ENCODE data around the gene SPACA5.
"Not testable (repeated sequence)": the region's sequence is repeated elsewhere in the genome, so short reads cannot be mapped to it uniquely, and the experiment has no call there.

Gene SPACA5

DNA sequence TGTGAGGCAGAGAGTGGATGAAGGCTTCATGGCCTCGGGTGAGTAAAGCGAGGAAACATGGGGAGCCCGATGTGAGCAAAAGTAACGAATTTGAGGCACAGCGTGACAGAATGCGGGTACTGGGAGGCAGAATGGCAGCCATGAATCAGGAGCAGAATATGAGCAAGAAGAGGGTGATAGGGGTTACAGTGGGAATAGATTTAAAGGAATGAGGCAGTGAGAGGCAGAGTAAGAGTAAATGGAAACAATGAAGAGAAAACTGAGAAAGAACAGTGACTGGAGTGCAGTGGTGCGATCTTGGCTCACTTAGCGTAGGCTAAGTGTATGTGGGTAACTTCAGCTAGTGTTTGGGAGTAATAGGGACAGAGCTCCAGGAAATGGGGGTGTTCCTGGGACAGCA lies at the start of gene SPACA5:
TSS of gene SPACA5 (plus strand) at position 301 of the 400 bp plus-strand sequence. CDS start 815 bp downstream, outside the sequence.
- DNase-seq (ENCODE audit: low read depth); H3K4me3 ChIP-seq (replicated peaks; ENCODE audit: low read depth, low read length): not testable (repeated sequence)

- not testable (repeated sequence) for DNase-seq (ENCODE audit: low read depth); H3K4me3 ChIP-seq (replicated peaks; ENCODE audit: low read depth, low read length)
These were observed 48.6 kb upstream of the SPACA5 start for GRCh38 chrX:47958206-47958605.

DNA sequence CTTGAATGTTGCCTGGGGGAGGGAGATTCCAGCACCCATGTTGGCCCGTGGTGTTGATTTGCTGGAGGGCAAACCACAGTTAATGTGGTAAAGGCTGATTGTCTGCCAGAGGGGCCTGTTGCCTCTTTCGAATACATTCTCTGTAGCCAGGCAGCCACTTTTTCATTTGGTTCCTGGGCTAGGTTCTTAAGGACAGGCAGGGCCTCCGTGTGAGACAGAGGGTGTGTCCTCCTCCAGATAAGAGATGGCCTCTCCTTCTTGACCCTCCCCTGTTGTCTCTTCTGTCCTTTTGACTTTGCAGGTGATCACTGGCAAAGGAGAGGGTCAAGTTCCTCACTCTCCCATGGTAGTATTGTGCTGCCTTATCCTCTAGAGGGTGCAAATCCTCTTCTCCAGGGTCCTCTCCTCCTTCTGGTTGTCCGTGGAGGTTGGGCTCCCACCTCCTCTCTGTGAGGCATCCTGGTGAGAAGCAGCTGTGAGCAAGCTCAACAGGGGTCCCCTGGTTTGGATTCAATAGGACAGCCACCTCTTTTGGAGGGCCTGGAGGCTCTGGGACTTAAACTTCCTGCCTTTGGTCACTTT lies 47.9 kb upstream of the SPACA5 start:
- no peak overlapping the region for H3K4me3 ChIP-seq (replicated peaks; ENCODE audit: low read depth, low read length)
- TF ChIP-seq CTCF (IDR thresholded peaks at IDR 0.05; ENCODE audit: low read length, missing control alignments): peak; percentile 19
- peak; percentile 6 for DNase-seq (ENCODE audit: low read depth)

DNA sequence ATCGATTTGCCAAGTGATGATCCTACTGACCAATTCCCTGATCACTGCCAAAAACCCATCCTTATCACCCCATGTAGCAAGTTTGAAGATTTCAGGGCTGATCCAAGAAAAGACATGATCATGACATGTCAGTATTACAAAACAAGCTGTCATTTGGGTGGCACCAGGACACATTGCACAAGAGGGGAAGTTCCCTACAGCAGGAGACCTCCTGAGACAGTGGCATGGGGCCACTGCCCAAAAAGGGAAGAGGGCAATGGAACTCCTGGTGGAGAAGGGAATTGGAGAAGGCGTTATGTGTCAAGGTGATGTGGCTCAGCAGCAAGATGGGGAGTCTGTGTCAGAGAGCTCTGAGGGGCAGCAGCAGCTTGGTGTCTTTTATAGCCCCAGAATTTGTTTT lies 46.4 kb upstream of the SPACA5 start:
- TF ChIP-seq CTCF (IDR thresholded peaks at IDR 0.05; ENCODE audit: low read length, missing control alignments): no peak
- DNase-seq (ENCODE audit: low read depth): no peak

GRCh38 chrX:47961830-47962229 lies 45.0 kb upstream of the SPACA5 start:
- not testable (repeated sequence) for DNase-seq (ENCODE audit: low read depth); H3K4me3 ChIP-seq (replicated peaks; ENCODE audit: low read depth, low read length)

More for the DNA sequence above, 46.4 kb upstream of the SPACA5 start:
- no peak overlapping the region for H3K4me3 ChIP-seq (replicated peaks; ENCODE audit: low read depth, low read length)

DNA sequence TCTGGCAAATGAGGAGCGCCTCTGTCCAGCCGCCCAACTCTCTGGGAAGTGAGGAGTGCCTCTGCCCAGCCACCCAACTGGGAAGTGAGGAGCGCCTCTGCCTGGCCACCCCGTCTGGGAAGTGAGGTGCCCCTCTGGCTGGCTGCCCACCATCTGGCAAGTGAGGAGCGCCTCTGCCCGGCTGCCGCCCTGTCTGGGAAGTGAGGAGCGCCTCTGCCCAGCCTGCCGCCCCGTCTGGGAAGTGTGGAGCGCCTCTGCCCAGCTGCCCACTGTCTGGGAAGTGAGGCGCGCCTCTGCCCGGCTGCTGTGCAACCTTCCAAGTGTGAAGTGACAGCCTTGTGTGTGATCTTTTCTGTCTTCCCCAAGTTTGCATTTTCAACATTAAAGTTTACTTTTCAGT lies 41.3 kb upstream of the SPACA5 start:
- not testable (repeated sequence) for DNase-seq (ENCODE audit: low read depth); H3K4me3 ChIP-seq (replicated peaks; ENCODE audit: low read depth, low read length)

DNA sequence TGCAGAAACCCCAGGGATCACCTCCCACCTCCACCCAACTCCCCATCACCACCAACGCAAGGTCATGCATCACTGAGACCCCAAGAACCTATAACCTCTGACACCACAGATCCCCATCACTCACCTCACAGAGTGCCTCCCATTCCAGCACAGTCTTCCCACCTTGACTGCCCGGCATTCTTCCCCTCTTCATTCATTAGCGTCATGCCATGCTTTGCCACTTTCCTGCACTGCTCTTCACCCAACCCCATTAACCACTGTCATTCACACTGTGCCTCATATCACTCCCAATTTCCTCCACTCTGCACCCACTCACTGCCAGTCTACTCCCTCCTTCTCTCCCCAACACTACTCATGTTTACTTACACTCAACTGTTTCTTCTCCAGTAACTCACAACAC lies 33.6 kb upstream of the SPACA5 start:
- H3K4me3 ChIP-seq (replicated peaks; ENCODE audit: low read depth, low read length): no peak overlapping the region
- TF ChIP-seq CTCF (IDR thresholded peaks at IDR 0.05; ENCODE audit: low read length, missing control alignments): no peak
- no peak for DNase-seq (ENCODE audit: low read depth)

GRCh38 chrX:47976254-47977151 lies 30.3 kb upstream of the SPACA5 start:
- TF ChIP-seq CTCF (IDR thresholded peaks at IDR 0.05; ENCODE audit: low read length, missing control alignments): no peak
- H3K4me3 ChIP-seq (replicated peaks; ENCODE audit: low read depth, low read length): no peak overlapping the region
- no peak for DNase-seq (ENCODE audit: low read depth)
